Middle frontal gyrus (tissue), 1 donor: ENCODE results near the gene QKI.

ENCODE experiments used
- DNase-seq: peaks from one replicate; pipeline ENCODE4 v3.0.0-alpha.2; 2015; ENCODE audit warnings: low spot score; ENCODE audit errors: extremely low spot score

QKI gene

DNA sequence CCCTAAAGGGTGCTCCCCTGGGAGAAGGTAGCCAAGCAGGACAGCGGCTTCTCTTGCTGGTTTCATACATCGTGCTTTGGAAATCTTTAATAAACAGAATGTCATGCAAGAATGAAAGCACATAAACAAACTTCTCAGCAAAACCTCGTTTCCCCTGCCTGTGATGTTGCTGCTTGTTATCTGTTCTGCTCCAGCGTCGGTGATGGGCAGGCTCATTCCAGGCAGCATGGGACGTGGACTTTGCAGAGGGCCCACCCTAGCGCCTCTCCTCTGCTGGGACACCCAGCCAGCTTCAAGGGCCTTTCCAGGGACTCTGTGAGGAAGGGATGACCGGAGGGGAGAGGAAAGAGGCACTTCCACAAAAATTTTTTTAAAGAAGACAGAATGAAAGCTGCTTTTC is 197.7 kb downstream of the QKI start:
- no peak for DNase-seq

DNA sequence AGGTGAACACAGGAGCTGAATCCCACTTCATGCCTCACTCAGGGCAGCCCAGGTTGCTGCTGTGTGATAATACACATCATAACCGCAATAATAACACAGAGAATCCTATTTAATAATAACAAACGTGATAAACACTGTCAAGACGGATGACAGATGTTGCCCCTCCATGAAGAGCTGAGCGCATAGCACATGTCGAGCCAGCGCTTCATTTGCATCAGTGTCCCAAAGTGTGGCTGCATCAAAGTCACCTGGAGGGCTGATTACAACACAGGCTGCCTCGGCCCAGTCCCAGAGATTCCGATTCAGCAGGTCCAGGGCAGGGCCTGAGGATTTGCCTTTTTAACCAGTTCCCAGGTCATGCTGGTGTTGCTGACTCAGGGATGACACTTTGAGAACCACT is 198.5 kb downstream of the QKI start:
- no peak for DNase-seq

- no peak for DNase-seq
These were observed 199.2 kb downstream of the QKI start for GRCh38 chr6:163613668-163614067.

- no peak for DNase-seq
These were observed 201.9 kb downstream of the QKI start for GRCh38 chr6:163616452-163616851.

DNA sequence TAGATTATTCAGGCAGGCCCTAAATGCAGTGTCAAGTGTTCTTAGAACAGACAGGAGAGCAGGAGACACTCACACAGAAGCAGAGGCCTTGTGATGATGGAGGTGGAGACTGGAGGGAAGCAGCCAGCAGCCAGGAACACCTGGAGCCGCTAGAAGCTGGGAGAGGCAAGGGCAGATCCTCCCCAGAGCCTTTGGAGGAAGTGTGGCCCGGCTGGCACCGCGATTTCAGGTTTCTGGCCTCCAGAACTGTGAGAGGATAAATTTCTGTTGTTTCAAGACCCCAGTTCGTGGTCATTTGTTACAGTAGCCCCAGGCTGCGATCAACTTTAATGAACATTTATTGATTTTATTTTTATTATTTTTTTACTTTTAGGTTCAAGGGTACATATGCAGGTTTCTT is 203.0 kb downstream of the QKI start:
- no peak for DNase-seq

DNA sequence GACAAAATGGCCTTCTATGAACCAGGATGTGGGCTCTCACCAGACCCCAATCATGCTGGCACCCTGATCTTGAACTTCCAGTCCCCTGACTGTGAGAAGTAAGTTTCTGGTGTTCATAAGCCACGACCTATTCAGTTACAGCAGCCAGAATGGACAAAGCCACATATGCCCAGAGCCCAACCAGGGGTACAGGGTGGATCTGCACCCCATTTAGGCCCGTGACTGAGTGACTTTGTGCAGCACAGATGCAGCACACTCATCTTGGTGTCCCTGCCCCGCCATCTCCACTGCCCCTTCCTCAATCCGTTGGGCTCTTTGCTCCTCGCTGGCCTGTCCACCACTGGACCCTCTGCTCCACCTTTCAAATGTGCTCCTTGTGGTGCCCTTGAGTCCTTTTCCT is 205.6 kb downstream of the QKI start:
- DNase-seq, result no peak

DNA sequence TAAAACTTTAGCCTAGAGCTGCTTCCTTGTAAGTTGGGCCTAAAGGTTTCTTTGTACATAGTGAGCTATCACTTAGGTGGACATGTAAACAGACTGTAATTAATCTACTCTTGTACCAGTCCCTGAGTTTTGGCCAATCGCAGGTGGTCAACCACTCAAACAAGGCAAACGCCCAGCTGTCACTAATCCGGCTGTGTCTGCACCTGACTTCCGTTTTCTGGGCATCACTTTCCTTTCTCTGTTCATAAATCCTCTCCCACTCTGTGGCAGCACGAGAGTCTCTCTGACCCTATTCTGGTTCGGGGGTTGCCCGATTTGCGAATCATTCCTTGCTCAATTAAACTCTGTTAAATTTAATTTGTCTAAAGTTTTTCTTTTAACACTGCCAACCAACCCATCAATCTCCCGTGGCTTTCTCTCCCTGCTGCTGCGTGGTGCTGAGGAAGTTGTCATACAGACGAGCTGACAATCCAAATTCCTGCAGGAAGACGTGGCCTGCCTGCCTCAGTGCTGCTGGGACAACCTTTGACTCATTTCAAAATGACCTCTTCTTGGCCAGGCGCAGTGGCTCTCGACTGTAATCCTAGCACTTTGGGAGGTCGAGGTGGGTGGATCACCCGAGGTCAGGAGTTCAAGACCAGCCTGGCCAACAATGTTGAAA is 206.3 kb downstream of the QKI start:
- DNase-seq, result no peak

- no peak for DNase-seq
These were observed 210.7 kb downstream of the QKI start for GRCh38 chr6:163625265-163625664.

GRCh38 chr6:163626073-163626867 is 211.8 kb downstream of the QKI start:
- DNase-seq, result no peak

- DNase-seq, result no peak
These were observed 212.9 kb downstream of the QKI start for GRCh38 chr6:163627274-163628062.
